GM18519 (cell line): ENCODE data around the gene GPR180.

Experiments used
- ATAC-seq: cut with Tn5 transposase; IDR thresholded peaks from one replicate; pipeline ENCODE4 v1.9.1; 2021; ENCODE audit warnings: mild to moderate bottlenecking, moderate library complexity; ENCODE audit not compliant: unreplicated experiment, low FRiP score

The GPR180 gene

DNA sequence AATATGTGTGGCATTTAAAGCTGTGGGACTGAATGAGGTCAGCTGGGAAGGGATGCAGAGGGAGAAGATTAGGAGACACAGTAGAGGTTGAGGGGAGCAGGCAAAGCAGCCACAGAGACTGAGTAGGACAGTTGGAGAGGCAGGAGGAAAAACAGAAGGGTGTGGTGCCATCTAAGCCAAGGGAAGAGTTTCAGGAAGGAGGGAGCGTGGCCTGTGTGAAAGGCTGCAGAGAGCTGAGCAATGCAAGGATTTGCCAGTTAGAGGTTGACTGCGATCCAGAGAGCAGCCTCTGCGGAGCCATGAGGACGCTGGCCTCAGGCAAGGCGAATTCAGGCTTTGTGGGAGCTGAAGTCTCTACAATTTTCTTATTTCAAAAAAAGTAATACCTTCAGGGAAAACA is 81.8 kb downstream of the GPR180 start:
- no peak for ATAC-seq
